ENCODE results near the gene DENND4C. TPM values are rescaled to one million over a fixed set of nuclear protein-coding genes. Genes with fewer than 3 reads are reported as not detected.

DENND4C gene
- polyA plus RNA-seq, 1 of the 3 experiments (the other 2 are of a cell fraction): 7.5 TPM

GRCh38 chr9:19378164-19378563, 147.7 kb downstream of the DENND4C start:
- TF ChIP-seq NFIC (IDR thresholded peaks at IDR 0.05; ENCODE audit: borderline replicate concordance) (no peak), USF2 (IDR thresholded peaks at IDR 0.05; ENCODE audit: borderline replicate concordance, low read depth, low read length) (no peak), ZBTB33 (IDR thresholded peaks at IDR 0.05; ENCODE audit: borderline replicate concordance, low read depth) (no peak), FOXM1 (IDR thresholded peaks at IDR 0.05; ENCODE audit: low read depth) (no peak), MEF2A (IDR thresholded peaks at IDR 0.05; ENCODE audit: borderline replicate concordance, low read depth) (no peak), TEAD4 (IDR thresholded peaks at IDR 0.05; ENCODE audit: borderline replicate concordance, insufficient read depth) (no peak), MXI1 (IDR thresholded peaks at IDR 0.05; ENCODE audit: low read depth, low read length) (no peak), FOXJ3 (CRISPR knock-in tag; IDR thresholded peaks at IDR 0.05) (no peak), RAD21 (IDR thresholded peaks at IDR 0.05; ENCODE audit: low read length) (no peak), GABPA (IDR thresholded peaks at IDR 0.05; ENCODE audit: low read depth) (no peak), SIN3A (IDR thresholded peaks at IDR 0.05; ENCODE audit: borderline replicate concordance, low read depth, low read length) (no peak), TCF12 (IDR thresholded peaks at IDR 0.05) (no peak), ELF1 (IDR thresholded peaks at IDR 0.05) (no peak)
- no peak overlapping the region for H2AFZ ChIP-seq (ENCODE audit: low read depth)
- CTCF ChIA-PET: interaction anchor here (0.6 kb wide), 1 partner anchor 87 kb away, joined by 3 read pairs; no protein-coding TSS in a partner anchor
- peaks cover 61 to 65% of the 10 kb centered on the region in 2 experiments for H3K36me3 ChIP-seq (replicated peaks in 1 of 2; ENCODE audit: control insufficient read depth in 1 of 2, insufficient read depth in 2 of 2, low read length in 1 of 2)
- peak overlapping the region; percentile 95; the same call in 1 of the 2 replicates for H3K9ac ChIP-seq
- no peaks in the 10 kb centered on the region for H3K9me2 ChIP-seq
- peaks cover 13 to 20% of the 10 kb centered on the region in 2 experiments for H3K4me1 ChIP-seq (ENCODE audit: control insufficient read depth in 1 of 2, insufficient read depth in 2 of 2, low read depth in 1 of 2, low read length in 1 of 2)
- peak overlapping the region in 1 of 2 experiments; percentile 91; a peak in 3 of 4 replicates for H3K27ac ChIP-seq (ENCODE audit: low read depth in 2 of 2, low read length in 1 of 2)
- WGBS (ENCODE audit: low lambda C conversion rate): 71% methylated on average over 4 of the region's 4 CpGs
- H3K27me3 ChIP-seq (ENCODE audit: insufficient read depth): no peaks in the 10 kb centered on the region
- no peaks in the 10 kb centered on the region; the same call in 1 of the 2 replicates for H3K9me3 ChIP-seq
- peaks cover 39% of the 10 kb centered on the region for H4K20me1 ChIP-seq (ENCODE audit: insufficient read depth)
- POLR2A ChIA-PET: interaction anchor here (0.6 kb wide), 1 partner anchor 311 kb away, joined by 3 read pairs; no protein-coding TSS in a partner anchor
- H3F3A ChIP-seq (replicated peaks; ENCODE audit: insufficient read depth): peaks cover 73% of the 10 kb centered on the region
- peak overlapping the region; percentile 90 for H3K4me2 ChIP-seq
- H3K79me2 ChIP-seq (ENCODE audit: insufficient read depth): peaks cover 49% of the 10 kb centered on the region
- DNase-seq: no peak
- peak overlapping the region; percentile 87 to 92 for H3K4me3 ChIP-seq (ENCODE audit: low read depth in 2 of 2, low read length in 1 of 2)

GRCh38 chr9:19378647-19379046, 148.2 kb downstream of the DENND4C start:
- POLR2A ChIA-PET: interaction anchor here (0.6 to 1.2 kb wide), 2 partner anchors 78 to 312 kb away, joined by 3 read pairs; no protein-coding TSS in a partner anchor
- peak overlapping the region; percentile 90 for H3K4me2 ChIP-seq
- peak overlapping the region; percentile 87 to 92 for H3K4me3 ChIP-seq (ENCODE audit: low read depth in 2 of 2, low read length in 1 of 2)

More at GRCh38 chr9:19378647-19379046, 148.2 kb downstream of the DENND4C start:
- peaks cover 39% of the 10 kb centered on the region for H4K20me1 ChIP-seq (ENCODE audit: insufficient read depth)
- H3K36me3 ChIP-seq (replicated peaks in 1 of 2; ENCODE audit: control insufficient read depth in 1 of 2, insufficient read depth in 2 of 2, low read length in 1 of 2): peaks cover 56 to 60% of the 10 kb centered on the region in 2 experiments
- peaks cover 49% of the 10 kb centered on the region for H3K79me2 ChIP-seq (ENCODE audit: insufficient read depth)
- peaks cover 68% of the 10 kb centered on the region for H3F3A ChIP-seq (replicated peaks; ENCODE audit: insufficient read depth)
- H3K9ac ChIP-seq: peak overlapping the region; percentile 95
- 9% methylated on average over 7 of the region's 7 CpGs for WGBS (ENCODE audit: low lambda C conversion rate)
- no peaks in the 10 kb centered on the region; the same call in 1 of the 2 replicates for H3K9me3 ChIP-seq
- CTCF ChIA-PET: interaction anchor here (1.9 kb wide), 1 partner anchor 79 kb away, joined by 4 read pairs; no protein-coding TSS in a partner anchor
- no peaks in the 10 kb centered on the region for H3K27me3 ChIP-seq (ENCODE audit: insufficient read depth)
- H3K4me1 ChIP-seq (ENCODE audit: control insufficient read depth in 1 of 2, insufficient read depth in 2 of 2, low read depth in 1 of 2, low read length in 1 of 2): peaks cover 13 to 20% of the 10 kb centered on the region in 2 experiments
- no peak for TF ChIP-seq FOXM1 (IDR thresholded peaks at IDR 0.05; ENCODE audit: low read depth)
- TF ChIP-seq GATA2 (CRISPR knock-in tag; IDR thresholded peaks at IDR 0.05): no peak
- TF ChIP-seq RFX5 (IDR thresholded peaks at IDR 0.05; ENCODE audit: low read length): no peak
- no peak for TF ChIP-seq YY1 (IDR thresholded peaks at IDR 0.05; ENCODE audit: low read depth)
- TF ChIP-seq ELF1 (IDR thresholded peaks at IDR 0.05): no peak
- TF ChIP-seq RAD21 (IDR thresholded peaks at IDR 0.05; ENCODE audit: low read length): no peak
- TF ChIP-seq RXRA (IDR thresholded peaks at IDR 0.05; ENCODE audit: borderline replicate concordance, low read depth): no peak
- TF ChIP-seq CHD2 (IDR thresholded peaks at IDR 0.05; ENCODE audit: low read length, partially characterized antibody): no peak
- TF ChIP-seq USF2 (IDR thresholded peaks at IDR 0.05; ENCODE audit: borderline replicate concordance, low read depth, low read length): no peak
- no peak for TF ChIP-seq MEF2A (IDR thresholded peaks at IDR 0.05; ENCODE audit: borderline replicate concordance, low read depth)
- no peak for TF ChIP-seq IRF3 (IDR thresholded peaks at IDR 0.05; ENCODE audit: low read depth, low read length)
- TF ChIP-seq GABPA (IDR thresholded peaks at IDR 0.05; ENCODE audit: low read depth): no peak
- no peak for TF ChIP-seq POLR2AphosphoS5 (IDR thresholded peaks at IDR 0.05; ENCODE audit: low read depth, low read length)
- no peak for TF ChIP-seq FOSL2 (IDR thresholded peaks at IDR 0.05; ENCODE audit: borderline replicate concordance, low read depth)
- TF ChIP-seq TAF1 (IDR thresholded peaks at IDR 0.05; ENCODE audit: borderline replicate concordance, low read depth, low read length): no peak
- no peak for DNase-seq
- H3K27ac ChIP-seq (ENCODE audit: low read depth in 2 of 2, low read length in 1 of 2): peak overlapping the region; percentile 91 to 96
- H2AFZ ChIP-seq (ENCODE audit: low read depth): no peak overlapping the region
- H3K9me2 ChIP-seq: no peaks in the 10 kb centered on the region

Measured in SK-N-SH (cell line).